ENCODE data around the gene TUBB.
"Not testable (repeated sequence)": the region's sequence is repeated elsewhere in the genome, so short reads cannot be mapped to it uniquely, and the experiment has no call there.

Gene TUBB

GRCh38 chr6:30687659-30688431 is 32.3 kb upstream of the TUBB start:
- no peak for DNase-seq

GRCh38 chr6:30688569-30688968 is 31.6 kb upstream of the TUBB start:
- no peak for DNase-seq

DNA sequence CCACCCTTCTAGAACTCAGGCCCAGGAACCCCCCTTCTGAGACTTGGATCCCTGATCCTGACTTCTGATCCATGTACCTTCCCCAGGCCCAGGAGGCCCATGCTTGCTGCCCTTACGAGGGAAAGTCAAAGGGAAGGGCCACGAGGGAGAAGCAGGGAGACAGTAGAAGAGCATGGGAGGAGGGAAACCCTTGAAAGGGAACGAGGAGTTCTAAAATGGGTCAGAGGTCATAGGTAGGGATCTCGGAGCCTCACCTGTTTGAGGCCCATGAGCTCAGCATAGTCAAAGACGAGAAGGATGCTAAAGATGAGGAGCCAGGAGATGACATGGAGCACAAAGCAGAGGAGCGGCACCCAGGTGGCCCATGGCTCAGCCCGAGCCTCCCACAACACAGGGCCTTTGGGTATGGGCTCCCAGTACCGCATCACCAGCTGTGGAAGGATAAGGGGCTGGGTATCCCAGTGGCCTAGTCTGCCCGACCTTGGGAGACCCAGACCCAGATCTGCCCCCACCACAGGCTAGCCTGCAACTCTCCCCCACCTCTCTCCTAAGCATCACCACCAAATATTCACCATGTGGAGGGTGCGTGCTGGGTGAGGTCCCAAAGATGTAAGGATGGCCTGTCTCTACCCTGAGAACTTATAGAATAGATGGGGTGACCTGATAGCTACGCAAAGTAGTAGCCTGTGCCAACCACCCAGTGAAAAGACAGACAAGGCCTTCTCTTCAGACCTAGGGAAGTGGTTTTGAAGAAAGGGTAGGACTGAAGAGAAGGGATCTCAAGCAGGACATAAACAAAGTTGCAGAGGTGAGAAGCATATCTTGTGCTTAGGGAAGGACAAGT is 30.9 kb upstream of the TUBB start:
- no peak for DNase-seq

DNA sequence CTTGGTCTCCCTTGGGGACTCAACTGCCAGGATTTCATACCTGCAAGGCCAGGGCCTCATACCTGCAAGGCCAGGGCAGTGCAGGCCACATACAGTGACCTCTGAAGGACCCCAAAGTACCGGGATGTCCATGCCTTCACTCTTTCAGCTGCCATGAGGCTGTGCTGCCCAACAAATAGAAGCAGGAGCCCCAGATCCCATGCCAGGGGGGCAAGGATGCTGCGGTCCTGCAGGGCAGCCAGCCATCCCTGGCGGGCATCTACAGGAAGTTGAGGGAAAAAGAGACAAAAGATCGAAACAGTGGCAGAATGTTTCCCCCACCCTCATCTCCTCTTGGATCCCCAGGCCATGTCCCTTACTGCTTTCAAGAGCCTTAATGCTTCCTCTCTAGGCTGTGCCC is 30.2 kb upstream of the TUBB start:
- no peak for DNase-seq

GRCh38 chr6:30690403-30691207 is 29.5 kb upstream of the TUBB start, which contains the start of gene NRM:
TSS of gene NRM (minus strand) at chr6:30690984. CDS start at chr6:30690974, 10 bp downstream.
- peak; percentile 93 for DNase-seq

GRCh38 chr6:30691208-30691847 is 28.8 kb upstream of the TUBB start:
- DNase-seq = no peak

- no peak for DNase-seq
Observed at GRCh38 chr6:30696432-30696831, 23.7 kb upstream of the TUBB start.

- DNase-seq = no peak
Observed at GRCh38 chr6:30700340-30700739, 19.8 kb upstream of the TUBB start.

DNA sequence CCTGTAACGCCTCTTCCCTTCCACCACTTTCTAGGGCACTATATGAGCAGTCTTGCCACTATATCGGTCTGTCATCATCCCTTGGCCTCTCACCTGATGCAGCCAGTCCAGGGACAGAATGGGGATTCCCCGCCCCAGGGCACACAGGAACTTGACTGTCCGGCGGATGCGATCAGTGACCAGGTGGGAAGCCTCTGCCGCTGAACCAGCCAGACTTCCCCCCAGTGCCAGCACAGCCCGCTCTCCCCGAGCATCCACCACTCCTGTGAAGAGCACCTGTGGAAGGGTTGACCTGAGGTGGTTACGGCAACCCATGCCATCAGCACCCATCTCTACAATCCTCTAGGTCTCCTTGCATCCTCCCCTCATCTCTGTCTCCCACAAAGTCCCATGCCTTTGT is 17.1 kb upstream of the TUBB start:
- DNase-seq = no peak

- DNase-seq = no peak
Observed at GRCh38 chr6:30703821-30704220, 16.3 kb upstream of the TUBB start.

GRCh38 chr6:30705620-30706019 is 14.5 kb upstream of the TUBB start:
- DNase-seq = no peak

DNA sequence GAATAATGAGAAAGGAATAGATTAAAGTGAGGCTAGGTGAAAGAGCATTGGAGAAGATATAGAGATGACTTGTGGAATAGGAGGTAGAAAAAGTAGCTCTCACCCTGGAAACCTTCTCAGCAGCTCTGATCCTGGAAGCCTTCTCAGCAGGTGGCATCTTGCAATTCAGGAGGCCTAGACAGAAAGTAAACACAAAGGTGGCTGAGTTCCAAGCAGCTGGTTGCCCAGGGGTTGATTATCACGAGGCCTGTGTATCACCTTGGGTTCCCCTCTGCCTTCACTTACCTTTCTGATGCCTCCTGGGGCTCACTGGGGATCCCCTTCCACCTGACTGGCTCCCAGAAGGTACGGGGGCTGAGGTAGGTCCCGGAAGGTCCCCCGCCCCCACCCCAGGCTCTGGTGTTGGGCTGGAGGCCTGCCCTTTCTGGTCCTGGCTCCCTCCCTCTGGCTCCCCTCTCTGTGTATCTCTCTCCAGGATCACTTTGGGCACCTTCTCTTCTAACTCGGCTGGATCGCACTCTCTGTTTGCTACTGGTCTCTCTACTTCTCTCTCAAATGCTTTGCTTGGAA is 12.8 kb upstream of the TUBB start:
- no peak for DNase-seq

GRCh38 chr6:30709101-30709868 is 10.9 kb upstream of the TUBB start:
- DNase-seq = no peak

GRCh38 chr6:30711758-30712380 is 8.3 kb upstream of the TUBB start:
- DNase-seq = no peak

GRCh38 chr6:30712441-30712945 is 7.7 kb upstream of the TUBB start:
- no peak for DNase-seq

DNA sequence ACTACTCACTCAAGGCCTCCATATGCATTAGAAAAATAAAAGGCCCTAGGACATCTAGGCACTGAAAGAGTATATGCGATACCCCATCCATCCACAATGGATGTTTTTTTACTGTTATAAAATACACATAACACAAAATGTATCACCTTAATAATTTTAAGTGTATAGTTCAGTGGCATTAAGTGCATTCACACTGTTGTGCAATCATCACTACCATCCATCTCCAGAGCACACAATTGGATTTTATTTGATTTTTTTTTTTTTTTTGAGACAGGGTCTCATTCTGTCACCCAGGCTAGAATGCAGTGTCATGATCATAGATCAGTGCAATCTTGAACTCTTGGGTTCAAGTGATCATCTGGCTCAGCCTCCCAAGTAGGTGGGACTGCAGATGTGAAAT is 5.9 kb upstream of the TUBB start:
- DNase-seq = no peak

- no peak for DNase-seq
Observed at GRCh38 chr6:30716879-30717128, 3.3 kb upstream of the TUBB start.

DNA sequence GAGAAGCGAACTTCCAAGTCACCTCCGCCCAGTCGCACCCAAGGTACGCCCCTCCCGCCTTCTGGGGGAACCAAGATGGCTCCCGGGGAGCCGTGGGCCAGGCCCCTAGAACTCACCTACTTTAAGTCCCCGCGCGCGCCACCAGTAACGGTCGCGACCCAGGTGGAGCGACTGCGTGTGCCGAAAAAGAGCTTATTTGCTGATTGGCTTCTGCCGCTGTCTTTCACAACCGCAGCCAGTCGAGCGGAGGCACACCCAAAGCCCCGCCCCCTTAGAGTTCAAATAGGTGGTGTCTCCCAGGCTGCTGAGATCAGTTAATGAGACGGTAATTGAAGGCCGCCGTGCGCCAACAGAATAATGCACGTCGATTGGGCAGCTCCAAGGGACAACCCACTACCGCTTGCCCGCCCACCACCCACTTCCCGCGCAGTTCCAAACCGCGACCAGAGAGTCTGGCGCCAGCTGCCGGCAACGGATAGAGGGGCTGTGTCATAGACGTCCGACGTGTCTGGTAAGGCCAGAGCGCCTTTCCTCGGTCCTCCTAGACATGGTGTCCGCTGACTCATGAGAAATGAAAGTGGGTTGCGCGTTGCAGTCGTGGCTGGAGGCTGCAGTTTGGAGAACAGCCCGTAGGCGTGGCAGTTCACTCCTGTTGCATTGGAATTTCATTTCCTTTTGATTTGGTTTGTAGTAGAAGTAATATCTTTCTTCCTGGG is 2.9 kb upstream of the TUBB start, which contains the start of gene MDC1:
TSS of gene MDC1 (minus strand) at position 153 of the 716 bp plus-strand sequence. CDS start 2,106 bp downstream, outside the sequence.
- peak; percentile 100 for DNase-seq

DNA sequence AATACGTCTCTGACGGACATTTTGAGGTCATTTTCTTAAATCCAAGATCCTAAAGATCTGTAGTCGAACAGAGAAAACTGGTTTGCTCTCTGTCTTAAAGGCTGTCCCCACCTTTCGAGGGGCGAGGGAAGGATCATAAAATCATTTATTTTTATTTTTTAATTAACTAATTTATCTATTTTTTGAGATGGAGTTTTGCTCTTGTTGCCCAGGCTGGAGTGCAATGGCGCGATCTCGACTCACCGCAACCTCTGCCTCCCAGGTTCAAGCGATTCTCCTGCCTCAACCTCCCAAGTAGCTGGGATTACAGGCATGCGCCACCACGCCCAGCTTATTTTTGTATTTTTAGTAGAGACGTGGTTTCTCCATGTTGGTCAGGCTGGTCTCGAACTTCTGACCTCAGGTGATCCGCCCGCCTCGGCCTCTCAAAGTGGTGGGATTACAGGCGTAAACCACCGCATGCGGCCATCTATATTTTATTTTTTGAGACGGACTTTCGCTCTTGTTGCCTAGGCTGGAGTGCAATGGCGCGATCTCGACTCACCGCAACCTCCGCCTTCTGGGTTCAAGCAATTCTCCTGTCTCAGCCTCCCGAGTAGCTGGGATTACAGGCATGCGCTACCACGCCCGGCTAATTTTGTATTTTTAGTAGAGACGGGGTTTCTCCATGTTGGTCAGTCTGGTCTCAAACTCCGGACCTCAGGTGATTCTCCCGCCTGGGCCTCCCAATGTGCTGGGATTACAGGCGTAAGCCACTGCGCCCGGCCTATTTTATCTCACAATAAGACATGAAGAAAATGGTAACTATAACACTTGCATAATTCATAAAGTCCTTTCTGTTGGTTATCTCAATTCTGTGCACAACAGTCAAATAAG is 2.1 kb upstream of the TUBB start:
- DNase-seq = not testable (repeated sequence)
